Measurements from ENCODE around the gene SESN1.

Gene SESN1

DNA sequence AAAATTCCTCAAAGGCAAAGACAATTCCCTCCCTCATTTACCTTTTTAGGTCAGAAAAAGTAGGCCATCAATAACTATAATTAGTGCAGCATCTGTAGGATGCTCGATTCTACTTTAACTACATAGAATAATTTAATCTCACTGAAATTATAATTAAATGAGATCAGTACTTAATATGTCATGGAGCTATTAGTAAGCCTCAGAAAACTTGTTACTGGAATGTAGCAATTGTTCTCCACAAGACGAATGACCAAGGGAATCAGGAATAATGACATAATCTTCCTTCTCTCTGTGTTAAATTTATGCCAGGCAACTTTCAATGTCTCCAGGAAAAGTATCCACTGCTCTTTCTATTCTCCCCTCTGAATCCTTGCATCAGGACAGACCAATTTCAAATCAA lies 34.1 kb downstream of the SESN1 start:
- DNase-seq (ENCODE audit: low spot score): no peak

- no peak for DNase-seq (ENCODE audit: low spot score)
These were observed 35.0 kb downstream of the SESN1 start for GRCh38 chr6:109059571-109060021.

GRCh38 chr6:109059153-109059552 lies 35.5 kb downstream of the SESN1 start:
- no peak for DNase-seq (ENCODE audit: low spot score)

- DNase-seq (ENCODE audit: low spot score): no peak
These were observed 36.0 kb downstream of the SESN1 start for GRCh38 chr6:109058620-109059019.

GRCh38 chr6:109056661-109057060 lies 38.0 kb downstream of the SESN1 start:
- DNase-seq (ENCODE audit: low spot score): no peak

DNA sequence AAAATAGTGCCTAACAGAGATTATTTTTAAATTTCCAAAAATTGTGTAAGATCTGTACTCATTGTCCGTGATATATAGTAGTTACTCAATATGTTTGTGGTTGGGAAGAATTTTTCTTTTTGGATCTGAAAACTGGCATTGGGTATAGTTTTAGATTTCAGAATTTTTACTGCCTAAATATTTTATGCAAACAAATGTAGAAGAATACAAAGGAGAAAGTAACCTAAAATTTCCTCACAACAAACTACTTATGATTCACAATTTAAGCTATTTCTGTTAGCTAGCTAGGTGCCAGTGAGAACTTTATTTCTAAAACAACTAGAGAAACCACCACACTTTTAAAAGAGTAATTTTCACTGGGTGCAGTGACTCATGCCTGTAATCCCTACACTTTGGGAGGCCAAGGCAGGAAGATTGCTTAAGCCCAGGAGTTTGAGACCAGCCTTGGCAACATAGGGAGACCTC lies 38.8 kb downstream of the SESN1 start:
- DNase-seq (ENCODE audit: low spot score): no peak

DNA sequence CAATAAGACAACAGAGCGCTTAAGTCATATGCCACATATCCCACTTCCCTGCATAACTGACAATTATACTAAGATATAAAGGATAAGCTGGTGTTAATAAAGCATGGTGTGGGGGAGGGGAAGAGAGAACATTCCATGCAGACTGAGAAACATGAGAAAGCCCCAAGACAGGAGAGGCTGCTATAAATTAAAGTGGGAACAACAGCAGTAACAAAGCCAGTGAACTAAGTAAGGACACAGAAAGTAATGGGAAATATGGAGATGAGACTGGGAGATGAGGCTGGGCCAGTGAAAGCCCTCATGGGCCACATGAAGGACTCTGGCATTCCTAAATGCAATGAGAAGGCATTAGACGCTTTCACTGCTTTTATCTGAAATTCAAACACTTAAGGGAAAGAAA lies 41.3 kb downstream of the SESN1 start:
- DNase-seq (ENCODE audit: low spot score): no peak

DNA sequence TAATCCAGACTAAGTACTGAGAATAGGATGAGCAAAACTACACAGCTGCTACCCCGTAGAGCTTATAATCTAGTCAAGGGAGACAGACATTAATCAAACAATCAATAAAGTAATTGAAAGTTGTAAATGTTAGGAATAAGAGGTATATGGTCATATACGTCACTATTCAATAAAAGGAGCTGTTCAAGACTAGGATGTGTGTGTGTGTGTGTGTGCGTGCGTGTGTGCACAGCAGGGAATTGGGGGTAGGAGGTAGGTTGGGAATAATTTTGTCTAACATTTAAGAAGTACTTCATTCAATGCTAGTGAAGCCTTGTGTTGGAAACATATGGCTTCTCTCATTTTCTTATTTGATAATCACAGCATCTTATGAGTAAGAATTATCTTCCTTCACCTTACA lies 41.8 kb downstream of the SESN1 start:
- no peak for DNase-seq (ENCODE audit: low spot score)

GRCh38 chr6:109052018-109052651 lies 42.5 kb downstream of the SESN1 start:
- no peak for DNase-seq (ENCODE audit: low spot score)

DNA sequence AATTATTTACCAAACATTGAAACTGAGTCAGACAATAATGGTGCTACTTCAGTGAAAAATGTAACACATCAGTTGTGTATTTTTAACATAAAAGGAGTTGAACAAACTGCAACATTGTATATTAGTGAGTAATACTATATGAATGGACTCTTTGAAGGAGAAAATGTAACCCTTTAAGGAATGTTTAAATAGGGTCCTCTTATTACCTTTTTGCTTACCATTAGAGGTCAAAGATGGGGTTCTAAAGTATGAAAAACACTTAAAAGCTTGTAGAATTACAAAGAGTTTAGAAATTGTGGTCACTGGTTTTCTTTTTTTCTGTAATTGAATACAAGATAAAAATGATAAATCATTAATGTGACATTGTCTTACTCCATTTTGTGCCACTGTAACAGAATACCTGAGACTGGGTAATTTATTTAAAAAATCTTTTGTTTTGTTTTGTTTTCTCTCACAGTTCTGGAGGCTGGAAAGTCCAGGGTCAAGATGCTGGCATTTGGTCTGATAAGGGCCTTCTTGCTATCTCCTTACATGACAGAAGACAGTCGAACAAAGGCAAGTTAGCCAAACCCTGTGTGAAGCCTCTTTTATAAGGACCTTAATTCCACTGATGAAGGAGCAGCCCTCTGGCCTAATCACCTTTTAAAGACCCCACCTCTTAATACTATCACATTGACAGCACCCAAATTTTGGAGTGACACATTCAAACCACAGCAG lies 43.2 kb downstream of the SESN1 start:
- peak; percentile 43 for DNase-seq (ENCODE audit: low spot score)

DNA sequence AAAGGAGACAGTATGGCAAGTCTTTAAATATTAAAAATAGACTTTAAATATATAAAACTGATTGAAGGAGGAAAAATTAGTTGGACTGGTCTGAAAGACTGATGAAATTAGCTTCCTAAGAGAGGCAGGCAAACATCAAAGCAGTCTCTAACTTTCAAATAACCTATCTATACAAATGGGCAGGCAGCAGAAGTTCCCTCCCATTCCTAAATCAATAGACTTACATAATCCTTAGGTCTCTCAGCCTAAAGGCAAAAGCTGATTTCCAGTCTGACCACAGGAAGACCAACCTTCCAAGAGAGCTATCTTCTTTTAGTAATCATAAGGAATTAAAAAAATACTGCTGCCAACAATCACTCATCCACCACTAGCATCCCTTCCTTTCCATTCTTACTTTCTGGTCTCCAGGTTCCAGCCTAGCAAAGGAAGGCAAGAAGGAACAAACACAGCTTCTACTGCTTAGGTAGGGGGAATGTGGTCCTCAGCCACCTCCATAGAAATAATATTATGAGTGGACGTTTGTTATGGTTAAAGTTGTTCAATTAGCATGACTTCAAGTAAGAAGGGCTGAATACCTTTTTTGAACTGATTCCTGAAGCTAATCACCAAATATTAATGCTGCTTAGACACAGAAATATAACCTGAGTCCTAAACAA lies 44.1 kb downstream of the SESN1 start:
- DNase-seq (ENCODE audit: low spot score): no peak

DNA sequence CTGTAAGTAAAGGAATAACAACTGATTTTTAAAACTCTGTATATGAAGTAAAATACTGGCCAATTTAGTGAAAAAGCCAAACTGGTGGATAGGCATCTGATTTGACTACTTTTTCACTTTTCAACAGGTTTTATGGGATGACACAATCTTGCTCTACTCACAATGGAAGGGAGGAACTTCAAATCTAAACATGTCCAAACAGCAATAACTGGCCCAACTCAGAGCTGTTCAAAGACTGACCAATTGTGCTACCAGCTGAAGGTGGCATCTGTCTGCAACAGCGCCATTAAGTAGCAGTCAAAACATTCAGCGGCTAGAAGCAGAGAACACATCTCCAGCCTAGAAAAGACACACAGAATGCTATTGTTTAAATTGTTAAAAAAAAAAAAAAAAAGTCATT lies 44.6 kb downstream of the SESN1 start:
- peak; percentile 44 for DNase-seq (ENCODE audit: low spot score)

- DNase-seq (ENCODE audit: low spot score): no peak
These were observed 45.8 kb downstream of the SESN1 start for GRCh38 chr6:109048670-109049415.

GRCh38 chr6:109048176-109048575 lies 46.5 kb downstream of the SESN1 start:
- DNase-seq (ENCODE audit: low spot score): no peak

DNA sequence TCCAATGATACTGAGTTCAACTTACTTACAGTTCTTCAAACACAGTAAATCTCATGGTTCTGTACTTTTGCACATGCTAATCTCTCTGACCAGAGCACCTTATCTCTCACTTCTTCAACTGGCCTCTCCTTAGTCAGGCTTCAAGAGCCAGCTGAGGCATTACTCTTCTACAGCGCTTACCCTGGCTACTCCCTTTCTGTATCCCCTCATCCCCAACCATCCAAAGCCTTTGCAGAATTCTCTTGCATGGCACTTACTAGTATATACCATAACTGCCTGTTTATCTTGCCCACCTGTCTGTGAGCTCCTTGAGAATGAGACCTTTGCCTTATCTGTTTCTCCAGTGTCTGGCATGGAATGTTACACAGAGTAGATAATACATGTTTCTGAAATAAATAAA lies 49.2 kb downstream of the SESN1 start:
- no peak for DNase-seq (ENCODE audit: low spot score)

- DNase-seq (ENCODE audit: low spot score): no peak
These were observed 54.9 kb downstream of the SESN1 start for GRCh38 chr6:109039795-109040194.

DNA sequence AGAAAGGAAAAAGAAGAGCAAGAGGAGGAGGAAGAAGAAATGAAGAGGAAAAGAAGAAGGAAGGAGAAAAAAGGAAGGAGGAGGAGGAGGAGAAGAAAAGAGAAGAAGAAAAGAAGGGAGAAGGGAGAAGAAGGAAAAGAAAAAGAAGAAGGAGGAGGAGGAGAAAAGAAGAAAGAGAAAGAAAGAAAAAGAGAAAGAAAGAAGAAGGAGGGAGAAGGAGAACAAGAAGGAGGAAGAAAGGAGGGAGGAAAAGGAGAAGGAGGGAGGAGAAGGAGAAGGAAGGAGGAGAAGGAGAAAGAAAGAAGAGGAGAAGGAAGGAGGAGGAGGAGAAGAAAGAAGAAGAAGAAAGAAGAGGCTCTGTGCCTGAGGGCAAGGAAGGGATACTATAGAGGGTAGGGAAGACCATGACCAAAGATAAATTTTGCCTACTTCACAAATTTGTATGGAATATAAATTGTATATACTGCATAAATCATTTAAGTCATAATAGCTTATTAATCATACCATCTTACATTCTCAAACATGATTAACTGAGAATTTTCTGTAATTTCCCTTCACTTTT lies 55.7 kb downstream of the SESN1 start:
- no peak for DNase-seq (ENCODE audit: low spot score)

DNA sequence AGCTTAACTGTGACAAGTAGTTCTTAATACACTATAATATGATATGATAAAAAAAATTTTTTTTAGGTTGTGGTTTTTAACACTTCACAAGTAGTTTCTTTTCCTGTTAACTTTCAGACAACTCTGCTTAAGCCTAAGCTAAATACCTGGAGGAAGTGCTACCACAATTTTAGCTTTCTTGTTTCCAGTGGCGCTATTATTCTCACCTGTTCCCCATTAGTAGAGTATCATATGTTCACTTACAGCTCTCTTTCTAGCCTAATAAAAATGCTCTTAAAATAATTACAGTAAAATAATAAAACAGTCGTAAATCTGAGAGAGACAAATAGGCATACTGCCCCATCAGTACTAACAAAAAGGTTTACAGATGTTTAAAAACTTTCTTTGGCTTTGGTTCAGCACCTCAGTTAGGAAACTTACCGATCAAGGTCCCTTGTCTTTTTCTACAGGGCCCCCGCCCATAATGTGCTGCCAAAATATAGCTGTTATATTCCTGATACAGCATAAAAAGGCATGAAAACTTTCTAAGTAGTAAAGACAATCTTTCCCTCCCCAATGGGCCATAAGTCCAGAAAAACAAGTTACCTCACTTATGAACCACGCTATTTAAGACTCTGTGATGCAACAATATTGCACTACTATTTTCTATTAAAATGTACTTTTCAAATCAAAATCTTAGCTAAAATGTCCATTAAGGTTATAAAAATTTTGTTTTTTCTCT lies 57.9 kb downstream of the SESN1 start:
- DNase-seq (ENCODE audit: low spot score): no peak

GRCh38 chr6:109034526-109034925 lies 60.1 kb downstream of the SESN1 start:
- no peak for DNase-seq (ENCODE audit: low spot score)

GRCh38 chr6:109033655-109034054 lies 61.0 kb downstream of the SESN1 start:
- DNase-seq (ENCODE audit: low spot score): no peak

DNA sequence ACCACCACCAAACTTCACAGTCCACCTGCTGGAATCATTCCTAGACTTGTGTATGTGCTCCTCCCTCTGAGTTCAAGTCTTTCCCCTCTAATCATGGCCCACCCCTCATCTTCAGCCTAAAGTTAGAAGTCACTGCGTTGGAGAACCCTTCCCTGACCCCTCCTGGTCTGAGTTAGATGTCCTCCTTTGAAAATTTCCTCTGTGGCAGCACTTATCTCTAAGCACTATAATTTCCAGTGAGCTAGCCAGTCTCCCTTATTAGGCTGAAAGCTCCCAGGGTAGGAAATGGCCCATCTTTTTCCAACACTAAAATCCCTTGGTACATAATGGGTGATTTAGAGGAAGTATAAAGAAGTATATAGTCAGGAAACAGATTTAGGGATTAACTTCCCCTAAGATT lies 63.2 kb downstream of the SESN1 start:
- DNase-seq (ENCODE audit: low spot score): no peak

DNA sequence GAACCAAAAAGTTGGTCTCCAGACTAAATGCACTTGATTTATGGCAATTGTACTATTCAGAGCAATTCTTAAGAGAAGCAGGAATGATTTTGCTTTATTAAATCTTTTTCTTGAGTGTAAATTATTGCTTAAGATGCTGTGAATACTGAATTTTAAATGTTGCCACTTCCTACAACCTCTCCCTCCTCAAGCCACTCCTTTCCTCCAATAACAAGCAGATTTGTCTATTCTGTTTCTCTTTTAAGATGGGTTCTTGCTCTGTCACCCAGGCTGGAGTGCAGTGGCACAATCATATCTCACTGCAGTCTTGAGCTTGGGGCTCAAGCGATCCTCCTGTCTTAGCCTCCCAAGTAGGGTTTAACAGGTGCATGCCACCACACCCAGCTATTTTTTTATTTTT lies 65.3 kb downstream of the SESN1 start:
- no peak for DNase-seq (ENCODE audit: low spot score)
